ENCODE measurements around the gene SFSWAP.
A peak's percentile ranks its signal among the peaks of the same experiment; 100 is the strongest.

SFSWAP gene

GRCh38 chr12:131824450-131824849, 113.6 kb downstream of the SFSWAP start:
- no peak for DNase-seq

GRCh38 chr12:131825146-131825892, 114.4 kb downstream of the SFSWAP start:
- DNase-seq, result no peak

- no peak for DNase-seq
Measured at GRCh38 chr12:131826097-131826928, 115.4 kb downstream of the SFSWAP start.

- DNase-seq, result peak; percentile 55 to 64
Measured at GRCh38 chr12:131827961-131828534, 117.2 kb downstream of the SFSWAP start, which contains the start of gene MMP17. MMP17 (plus strand) TSS chr12:131828393; CDS start chr12:131828495, 102 bp downstream.

GRCh38 chr12:131828671-131829355, 117.9 kb downstream of the SFSWAP start:
- DNase-seq, result no peak

- DNase-seq, result peak in 1 of 2 donors; percentile 20
Measured at GRCh38 chr12:131829356-131829747, 118.5 kb downstream of the SFSWAP start.

GRCh38 chr12:131829791-131830334, 119.0 kb downstream of the SFSWAP start:
- DNase-seq, result no peak

GRCh38 chr12:131830335-131830913, 119.5 kb downstream of the SFSWAP start:
- DNase-seq, result peak; percentile 78 to 85

GRCh38 chr12:131830914-131831571, 120.2 kb downstream of the SFSWAP start:
- DNase-seq, result peak in 1 of 2 donors; percentile 42

GRCh38 chr12:131831635-131832041, 120.7 kb downstream of the SFSWAP start:
- DNase-seq, result no peak

GRCh38 chr12:131832321-131833231, 121.7 kb downstream of the SFSWAP start:
- no peak for DNase-seq

GRCh38 chr12:131833288-131833895, 122.5 kb downstream of the SFSWAP start:
- DNase-seq, result no peak

GRCh38 chr12:131833896-131834641, 123.2 kb downstream of the SFSWAP start:
- DNase-seq, result no peak

GRCh38 chr12:131834798-131835615, 124.1 kb downstream of the SFSWAP start:
- no peak for DNase-seq

- DNase-seq, result no peak
Measured at GRCh38 chr12:131835616-131836171, 124.8 kb downstream of the SFSWAP start.

- no peak for DNase-seq
Measured at GRCh38 chr12:131836193-131836592, 125.3 kb downstream of the SFSWAP start.

- DNase-seq, result no peak
Measured at GRCh38 chr12:131836714-131837397, 126.0 kb downstream of the SFSWAP start.

Data from inflammatory macrophage (primary cell).